SKM-1 (cell line): ENCODE measurements around the gene EIF4G3.
"Not testable (repeated sequence)": the region's sequence is repeated elsewhere in the genome, so short reads cannot be mapped to it uniquely, and the experiment has no call there.

Experiments
- DNase-seq: peaks from one replicate; lab custom pipeline; 2025; ENCODE audit not compliant: unreplicated experiment; lab: John Stamatoyannopoulos, UW

EIF4G3 gene

DNA sequence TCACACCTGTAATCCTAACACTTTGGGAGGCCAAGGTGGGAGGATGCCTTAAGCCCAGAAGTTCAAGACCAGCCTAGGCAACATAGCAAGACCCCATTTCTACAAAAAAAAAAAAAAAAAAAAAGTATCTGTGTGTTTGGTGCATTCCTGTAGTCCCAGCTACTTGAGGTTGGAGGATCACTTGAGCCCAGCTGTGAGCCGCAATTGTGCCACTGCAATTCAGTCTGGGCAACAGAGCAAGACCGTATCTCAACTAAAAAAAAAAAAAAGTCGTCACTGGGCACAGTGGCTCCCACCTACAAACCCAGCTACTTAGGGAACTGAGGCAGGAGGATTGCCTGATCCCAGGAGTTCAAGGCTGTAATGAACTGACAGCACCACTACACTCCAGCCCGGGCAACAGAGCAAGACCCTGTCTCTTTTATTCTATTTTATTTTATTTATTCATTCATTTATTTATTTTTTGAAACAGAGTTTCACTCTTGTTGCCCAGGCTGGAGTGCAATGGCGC, 8.6 kb upstream of the EIF4G3 start:
- no peak for DNase-seq

DNA sequence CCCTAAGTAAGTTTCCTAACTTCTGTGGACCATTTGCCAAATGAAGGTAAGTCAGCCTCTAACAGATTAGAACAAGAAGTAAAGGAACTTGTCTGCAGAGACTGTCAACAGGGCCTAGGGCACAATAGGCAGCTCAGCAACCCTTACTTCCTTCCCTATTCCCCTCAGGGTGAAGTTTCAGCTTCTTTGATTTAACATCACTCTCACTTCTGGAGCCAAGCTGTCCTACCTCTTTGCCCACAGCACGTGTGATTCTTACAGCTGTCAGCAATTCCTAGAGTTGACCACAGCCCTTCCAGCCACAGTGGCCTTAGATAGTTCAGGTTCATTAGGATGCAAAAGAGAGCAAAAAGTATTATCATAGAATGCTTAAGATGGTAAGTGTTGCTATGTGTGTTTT, 7.6 kb upstream of the EIF4G3 start:
- DNase-seq = peak; percentile 51

DNA sequence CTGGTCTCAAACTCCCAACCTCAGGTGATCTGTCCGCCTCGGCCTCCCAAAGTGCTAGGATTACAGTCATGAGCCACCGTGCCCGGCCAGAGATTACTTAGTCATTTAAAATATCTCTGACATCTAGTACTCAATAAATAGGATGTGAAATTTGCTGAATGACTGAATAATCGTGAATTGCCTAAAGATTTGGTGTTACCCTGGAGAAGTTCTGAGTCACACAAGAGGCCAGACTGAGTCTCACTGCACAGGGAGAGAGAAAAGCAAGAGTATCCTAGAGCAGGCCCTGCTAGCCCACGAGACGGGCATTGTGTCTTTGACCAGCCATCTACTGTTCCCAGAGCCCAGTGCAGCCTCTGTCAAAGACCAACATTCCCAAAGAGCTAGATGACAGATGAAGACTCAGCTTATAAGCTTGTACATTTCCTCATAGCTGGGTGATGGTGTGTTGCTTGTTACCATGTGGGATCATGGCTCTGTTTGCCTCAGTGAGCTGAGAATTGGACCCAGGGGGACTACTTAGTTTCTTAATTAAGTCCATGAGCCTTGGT, 5.6 kb upstream of the EIF4G3 start:
- DNase-seq = no peak

DNA sequence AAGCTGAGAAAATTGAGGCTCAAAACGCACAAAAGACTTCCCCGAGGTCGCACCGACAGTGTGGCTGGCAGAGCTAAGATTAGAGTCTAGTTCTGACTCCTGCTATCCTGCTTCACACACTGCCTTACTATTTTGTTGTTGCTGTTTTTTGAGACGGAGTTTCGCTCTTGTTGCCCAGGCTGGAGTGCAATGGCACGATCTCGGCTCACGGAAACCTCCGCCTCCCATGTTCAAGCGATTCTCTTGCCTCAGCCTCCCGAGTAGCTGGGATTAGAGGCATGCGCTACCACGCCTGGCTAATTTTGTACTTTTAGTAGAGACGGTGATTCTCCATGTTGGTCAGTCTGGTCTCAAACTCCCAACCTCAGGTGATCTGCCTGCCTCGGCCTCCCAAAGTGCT, 1.6 kb upstream of the EIF4G3 start:
- DNase-seq = not testable (repeated sequence)

DNA sequence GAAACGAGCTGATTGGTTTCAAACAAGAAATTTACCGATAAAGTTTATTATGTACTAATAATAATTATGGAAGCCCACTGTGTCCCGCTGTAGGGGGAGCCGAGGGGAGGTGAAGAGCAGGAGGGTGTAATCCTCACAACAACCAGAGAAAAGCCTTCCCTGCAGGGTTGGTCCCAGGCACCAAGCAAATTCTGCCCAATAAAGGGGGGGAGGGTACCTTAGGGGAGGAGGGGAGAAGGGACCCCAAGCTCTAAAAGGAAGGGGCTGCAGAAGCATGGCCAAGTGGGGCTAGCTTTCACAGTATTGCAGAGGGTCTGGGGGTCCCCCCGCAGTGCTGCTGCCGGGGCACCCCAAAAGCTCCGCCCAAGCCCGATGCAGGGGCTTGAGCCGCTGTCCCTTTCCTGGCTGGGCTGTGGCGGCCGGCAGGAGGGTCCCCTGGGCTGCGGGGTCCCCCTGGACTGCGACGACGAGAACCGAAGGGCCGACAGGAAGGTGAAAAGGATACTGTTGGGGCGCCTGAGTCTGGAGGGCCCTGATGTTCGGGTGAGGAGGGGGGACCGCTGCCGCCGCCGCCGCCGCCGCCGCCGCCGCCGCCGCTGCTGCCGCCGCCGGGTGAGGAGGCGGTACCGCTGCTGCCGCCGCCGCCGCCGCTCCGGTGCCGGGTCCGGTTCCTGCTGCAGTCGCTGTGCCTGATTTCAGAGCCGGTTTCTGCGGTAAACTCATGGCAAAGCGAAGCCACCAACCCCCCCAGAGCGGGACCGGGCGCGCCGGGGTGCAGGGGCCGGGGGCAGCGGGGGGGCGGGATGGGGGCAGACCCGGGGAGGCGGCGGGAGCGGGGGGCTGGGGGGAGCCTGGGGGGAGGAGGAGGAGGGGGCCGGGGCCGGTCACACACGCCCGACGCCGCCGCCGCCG, 771 bp downstream of the EIF4G3 start:
- DNase-seq = no peak

DNA sequence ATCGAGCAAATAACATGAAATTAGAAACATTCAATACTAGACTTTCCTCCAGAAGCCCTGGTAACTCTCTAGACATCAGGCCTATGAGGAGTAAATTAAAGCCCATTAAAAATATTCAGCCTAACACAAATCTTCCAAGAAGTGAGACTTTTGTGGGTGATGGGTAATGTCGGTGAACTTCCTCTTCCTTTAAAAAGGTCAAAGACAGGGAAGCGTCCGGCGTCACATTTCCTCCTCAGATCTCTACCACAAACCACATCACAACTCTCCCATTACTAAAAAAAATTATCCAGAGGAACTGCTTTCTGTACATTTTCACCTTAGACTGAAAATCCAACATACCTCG, 1.4 kb downstream of the EIF4G3 start:
- DNase-seq = peak; percentile 86

DNA sequence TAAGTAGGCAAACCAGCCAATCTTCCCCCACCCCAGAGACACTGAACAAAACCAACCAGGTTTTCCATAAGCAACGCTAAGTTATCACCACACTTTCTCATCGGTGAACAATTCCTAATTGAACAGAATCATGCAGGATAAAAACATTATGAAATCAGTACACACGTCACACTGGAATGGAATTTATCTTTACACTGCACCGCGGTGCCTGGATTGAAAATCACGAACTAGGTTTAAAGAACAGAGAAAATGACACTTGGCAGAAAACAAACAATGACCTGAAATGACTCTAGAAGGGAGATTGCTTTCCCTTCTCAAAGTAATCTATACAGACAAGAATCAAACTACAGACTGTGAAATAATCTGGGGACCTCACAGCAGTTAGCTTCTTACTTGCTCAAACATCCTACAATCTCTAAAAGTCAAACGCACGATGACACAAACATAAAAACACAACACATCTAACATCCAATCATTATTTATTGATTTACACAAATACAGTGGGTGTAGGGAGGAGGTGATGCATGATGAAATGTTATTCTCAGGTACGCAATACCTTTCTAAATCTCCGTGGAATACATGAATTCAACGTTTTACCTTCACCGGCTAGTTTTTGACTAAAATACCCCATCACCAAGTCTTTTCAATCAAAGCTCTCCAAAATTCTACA, 1.9 kb downstream of the EIF4G3 start:
- no peak for DNase-seq

DNA sequence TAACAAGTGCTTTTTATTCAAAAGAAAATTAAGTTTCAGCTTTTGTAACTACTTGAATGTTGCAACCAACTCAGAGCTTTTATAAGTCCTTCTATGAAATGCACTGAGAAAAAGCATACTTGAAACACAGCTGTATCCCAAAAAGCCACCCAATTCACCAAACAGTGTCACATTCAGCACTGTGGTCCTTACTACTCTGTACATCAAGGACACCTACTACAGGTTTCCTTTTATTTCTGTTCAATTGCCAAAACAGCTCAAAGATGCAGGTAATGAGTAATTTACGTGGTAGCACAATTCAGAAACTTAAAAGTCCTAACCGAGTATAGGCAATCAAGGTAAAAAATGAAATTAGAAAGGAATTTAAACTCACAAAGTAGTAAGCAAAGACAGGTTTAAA, 2.5 kb downstream of the EIF4G3 start:
- no peak for DNase-seq

DNA sequence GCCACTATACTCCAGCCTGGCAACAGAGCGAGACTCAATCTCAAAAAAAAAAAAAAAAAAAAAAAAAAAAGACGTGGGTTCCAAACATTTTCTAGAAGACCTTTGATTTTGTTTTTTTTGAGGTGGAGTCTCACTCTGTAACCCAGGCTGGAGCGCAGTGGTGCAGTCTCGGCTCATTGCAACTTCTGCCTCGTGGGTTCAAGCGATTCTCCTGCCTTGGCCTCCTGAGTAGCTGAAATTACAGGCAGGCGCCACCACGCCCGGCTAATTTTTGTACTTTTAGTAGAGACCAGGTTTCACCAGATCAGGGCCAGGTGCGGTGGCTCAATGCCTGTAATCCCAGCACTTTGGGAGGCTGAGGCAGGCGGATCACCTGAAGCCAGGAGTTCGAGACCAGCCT, 3.6 kb downstream of the EIF4G3 start:
- DNase-seq = not testable (repeated sequence)

DNA sequence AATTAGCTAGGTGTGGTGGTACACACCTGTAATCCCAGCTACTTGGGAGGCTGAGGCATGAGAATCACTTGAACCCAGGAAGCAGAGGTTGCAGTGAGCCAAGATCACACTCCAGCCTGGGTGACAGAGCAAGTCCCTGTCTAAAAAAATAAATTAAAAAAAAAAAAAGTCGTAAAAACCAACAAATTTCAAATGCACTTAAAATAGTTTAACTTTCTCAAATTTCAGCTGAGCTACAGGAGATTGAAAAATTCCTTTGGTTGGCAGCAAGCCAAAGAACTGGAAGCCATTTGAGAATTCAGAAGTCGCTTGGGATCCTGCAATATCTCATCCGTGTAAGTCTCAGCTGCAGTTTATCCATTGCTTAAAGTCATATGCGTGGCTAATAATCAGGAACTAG, 5.9 kb downstream of the EIF4G3 start:
- DNase-seq = not testable (repeated sequence)

DNA sequence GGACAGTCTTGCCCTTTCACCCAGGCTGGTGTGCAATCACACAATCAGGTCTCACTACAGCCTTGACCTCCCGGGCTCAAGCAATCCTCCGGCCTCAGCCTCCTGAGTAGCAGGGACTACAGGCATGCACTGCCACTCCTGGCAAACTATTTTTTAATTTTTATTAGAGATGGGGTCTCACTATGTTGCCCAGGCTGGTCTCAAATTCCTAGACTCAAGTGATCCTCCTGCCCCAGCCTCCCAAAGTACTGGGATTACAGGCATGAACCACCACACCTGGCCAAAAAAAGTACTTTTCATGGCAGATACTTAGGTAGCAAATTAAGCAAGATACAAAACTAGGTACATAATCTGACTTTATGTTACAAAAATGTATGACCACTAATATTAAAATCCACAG, 8.3 kb downstream of the EIF4G3 start:
- DNase-seq = no peak

DNA sequence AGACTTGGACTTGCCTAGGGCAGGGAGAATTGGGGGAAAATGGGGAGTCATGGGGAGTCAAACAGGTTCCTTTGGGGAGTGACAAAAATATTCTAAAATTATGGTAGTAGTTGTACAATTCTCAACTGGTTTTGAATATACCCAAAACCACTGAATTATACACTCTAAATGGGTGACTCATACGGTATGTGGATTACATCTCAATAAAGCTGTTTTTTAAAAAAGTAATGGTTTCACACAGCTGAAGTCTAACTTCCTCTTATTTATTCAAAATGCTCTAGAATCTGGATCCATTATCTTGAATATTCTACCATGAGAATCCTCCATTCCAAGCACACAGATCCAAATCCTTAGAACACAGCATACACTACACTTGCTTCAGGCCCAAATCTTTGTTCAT, 11.1 kb downstream of the EIF4G3 start:
- no peak for DNase-seq

DNA sequence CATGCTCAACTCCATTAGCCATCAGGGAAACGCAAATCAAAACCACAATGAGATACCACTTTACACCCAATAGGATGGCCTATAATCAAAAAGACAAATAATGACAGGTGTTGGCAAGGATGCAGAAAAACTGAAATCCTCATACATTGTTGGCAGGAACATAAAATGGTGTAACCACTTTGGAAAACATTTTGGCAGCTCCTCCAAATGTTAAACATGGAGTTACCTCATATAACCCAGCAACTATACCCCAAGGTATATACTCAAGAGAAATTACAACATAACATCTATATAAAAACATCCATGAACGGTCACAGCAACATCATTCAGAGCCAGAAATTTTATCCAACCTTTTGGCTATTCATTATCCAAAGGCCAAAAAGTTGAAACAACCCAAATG, 11.6 kb downstream of the EIF4G3 start:
- no peak for DNase-seq

DNA sequence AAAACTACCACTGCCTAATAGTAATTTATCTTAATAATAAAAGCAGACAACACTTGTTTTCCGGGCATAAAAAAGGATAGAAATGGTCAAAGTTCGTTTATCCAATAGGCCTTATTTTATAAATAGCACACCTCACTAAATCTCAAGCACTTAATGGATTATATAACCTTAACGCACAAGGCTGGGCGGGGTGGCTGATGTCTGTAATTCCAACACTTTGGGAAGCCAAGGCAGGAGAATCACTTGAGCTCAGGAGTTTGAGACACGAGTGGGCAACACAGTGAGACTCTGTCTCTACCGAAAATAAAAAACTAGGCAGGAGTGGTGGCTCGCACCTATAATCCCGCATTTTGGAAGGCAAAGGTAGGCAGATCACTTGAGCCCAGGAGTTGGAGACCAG, 12.4 kb downstream of the EIF4G3 start:
- no peak for DNase-seq

DNA sequence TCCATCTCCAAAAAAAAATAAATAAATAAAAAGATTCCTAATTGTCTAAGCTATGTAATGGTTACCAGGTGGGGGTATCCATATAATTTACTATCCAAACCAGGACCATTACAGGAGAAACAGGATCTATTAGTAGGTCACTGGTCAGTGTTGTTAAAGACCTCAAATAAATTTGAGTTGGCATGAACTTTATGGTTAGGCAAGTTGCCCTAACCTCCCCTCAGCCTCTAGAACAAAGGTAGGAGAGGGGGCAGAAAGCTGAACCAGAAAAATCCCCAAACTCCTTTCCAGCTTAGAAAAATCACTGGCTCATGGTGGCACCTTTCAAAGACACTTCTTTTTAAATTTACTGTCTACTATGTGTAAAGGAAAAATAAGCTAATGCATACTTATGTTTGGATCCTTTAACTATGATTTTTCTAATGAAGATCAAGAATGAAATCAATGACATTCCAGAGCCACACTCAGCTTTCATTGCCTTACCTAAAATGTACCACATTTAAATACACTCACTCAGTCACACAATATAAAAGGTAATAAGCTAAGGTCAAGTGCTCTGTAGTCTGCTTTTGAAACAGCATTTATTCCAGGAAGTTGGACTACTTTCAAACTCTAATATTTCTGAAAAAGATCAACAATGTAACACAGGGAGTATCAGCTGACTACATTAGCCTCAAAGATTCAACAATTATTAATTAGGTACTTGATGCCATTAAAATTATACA, 13.8 kb downstream of the EIF4G3 start:
- DNase-seq = no peak

DNA sequence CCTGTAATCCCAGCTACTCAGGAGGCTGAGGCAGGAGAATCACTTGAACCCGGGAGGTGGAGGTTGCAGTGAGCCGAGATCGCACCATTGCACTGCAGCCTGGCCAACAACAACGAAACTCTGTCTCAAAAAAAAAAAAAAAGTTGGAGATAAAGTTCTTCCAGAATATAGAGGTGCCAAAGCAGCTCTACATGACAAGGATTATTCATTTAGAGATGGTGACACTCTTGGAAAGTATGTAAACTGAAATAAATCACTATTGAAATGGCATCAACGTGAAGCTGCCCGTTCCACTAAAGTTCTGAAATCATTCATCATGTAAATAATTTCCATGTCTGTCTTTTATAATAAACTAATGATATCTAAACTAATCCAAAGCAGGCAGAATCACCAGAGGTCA, 14.9 kb downstream of the EIF4G3 start:
- no peak for DNase-seq

DNA sequence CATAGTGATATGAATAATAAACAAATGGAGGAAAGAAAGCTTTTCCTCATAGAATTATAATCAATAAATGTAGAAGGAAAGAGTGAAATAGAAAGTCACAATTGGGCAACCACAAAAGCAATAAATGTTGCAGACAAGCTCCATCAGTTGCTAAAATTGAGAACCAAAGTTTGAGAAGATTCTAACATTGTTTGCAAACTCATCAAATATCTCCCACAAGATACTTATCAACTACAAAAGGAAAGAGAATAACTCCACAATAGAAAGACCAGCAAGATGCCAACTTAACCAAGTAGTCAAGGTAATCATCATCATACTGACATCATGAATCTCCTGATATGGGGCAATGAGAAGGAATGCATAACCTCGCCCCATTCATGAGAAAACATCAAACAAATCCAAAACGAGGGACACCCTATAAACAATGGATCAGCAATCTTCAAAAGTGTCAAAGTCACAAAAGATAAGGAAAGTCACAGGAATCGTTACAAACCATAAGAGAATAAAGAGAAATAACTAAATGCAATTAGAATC, 16.4 kb downstream of the EIF4G3 start:
- DNase-seq = no peak

DNA sequence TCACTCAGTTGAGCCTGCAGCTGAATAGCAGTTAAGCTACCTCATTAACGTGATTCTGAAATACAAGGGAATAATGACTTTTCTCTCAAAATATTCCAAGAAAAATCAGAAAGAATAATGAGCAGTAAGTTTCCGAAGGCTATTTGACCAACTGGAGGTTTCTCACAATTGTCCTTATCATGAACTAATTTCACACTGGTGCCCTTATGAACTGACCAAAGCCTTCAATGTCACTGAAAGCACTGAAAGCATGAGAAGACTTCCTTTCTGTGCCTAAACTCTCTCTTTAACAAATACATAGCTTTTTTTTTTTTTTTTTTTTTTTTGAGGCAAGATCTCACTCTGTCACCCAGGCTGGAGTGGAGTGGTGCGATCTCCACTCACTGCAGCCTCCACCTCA, 18.8 kb downstream of the EIF4G3 start:
- no peak for DNase-seq

DNA sequence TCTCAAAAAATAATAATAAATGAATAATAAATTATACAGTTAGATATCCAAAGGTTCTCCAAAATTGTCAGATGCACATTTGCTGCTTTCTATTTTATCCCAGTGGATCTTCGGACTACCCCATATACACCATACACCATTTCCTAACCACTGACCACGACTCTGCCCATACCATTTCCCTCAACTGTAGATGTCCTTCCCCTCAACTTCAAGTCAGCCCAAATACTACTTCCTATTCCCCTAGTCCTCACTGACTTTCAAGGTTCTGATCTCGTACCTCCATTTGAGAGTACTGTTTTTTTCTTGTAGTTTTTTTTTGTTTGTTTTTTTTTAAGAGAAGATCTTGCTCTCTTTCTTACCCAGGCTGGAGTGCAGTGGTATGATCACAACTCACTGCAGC, 19.6 kb downstream of the EIF4G3 start:
- no peak for DNase-seq

DNA sequence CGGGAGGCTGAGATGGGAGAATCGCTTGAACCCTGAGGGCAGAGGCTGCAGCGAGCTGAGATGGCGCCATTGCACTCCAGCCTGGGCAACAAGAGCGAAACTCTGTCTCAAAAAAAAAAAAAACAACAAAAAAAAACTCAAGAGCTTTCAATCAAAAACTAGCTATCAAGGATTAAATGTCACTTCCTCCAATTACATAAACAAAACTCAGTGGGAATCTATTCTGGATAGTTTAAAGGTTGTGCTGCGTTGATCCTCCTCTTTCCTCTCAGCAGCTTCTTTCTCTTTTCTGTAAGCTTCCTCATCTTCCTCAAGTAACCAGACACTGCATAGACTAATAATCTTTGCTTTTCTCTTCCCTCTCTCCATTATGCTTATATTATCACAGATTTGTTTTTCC, 20.7 kb downstream of the EIF4G3 start:
- DNase-seq = no peak

DNA sequence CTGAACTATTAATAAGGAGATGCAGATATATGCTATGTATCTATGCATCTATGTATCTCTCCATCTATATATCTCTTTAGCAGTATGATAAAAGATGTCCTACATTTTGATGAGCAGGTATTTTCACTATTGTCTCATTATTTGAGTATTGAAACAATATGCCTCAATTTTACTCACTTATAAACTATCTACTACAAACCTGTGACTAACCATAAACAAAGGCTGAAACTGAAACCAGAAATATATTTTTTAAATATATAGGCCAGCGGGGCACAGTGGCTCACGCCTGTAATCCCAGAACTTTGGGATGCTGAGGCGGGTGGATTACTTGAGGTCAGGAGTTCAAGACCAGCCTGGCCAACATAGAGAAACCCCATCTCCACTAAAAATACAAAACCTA, 22.0 kb downstream of the EIF4G3 start:
- no peak for DNase-seq
